ENCODE measurements around the gene TMEM88.

GRCh38 chr17:7853691-7854038 is 1.2 kb upstream of the TMEM88 start:
- TF ChIP-seq CREB1 (IDR thresholded peaks at IDR 0.05) (no peak), CTCF (IDR thresholded peaks at IDR 0.05; ENCODE audit: control extremely low read depth in 1 of 3, insufficient read depth in 1 of 3, low read depth in 1 of 3, low read length in 3 of 3) (no peak), JUN (IDR thresholded peaks at IDR 0.05; ENCODE audit: low read depth, low read length) (no peak), ZNF274 (IDR thresholded peaks at IDR 0.05; ENCODE audit: borderline replicate concordance, extremely low read depth, low read length) (no peak), RNF2 (IDR thresholded peaks at IDR 0.05; ENCODE audit: borderline replicate concordance, low read depth, low read length, missing control alignments, poor library complexity, severe bottlenecking) (no peak), SUZ12 (IDR thresholded peaks at IDR 0.05; ENCODE audit: low read length) (no peak), YY1 (IDR thresholded peaks at IDR 0.05; ENCODE audit: low read depth, low read length) (no peak), EP300 (IDR thresholded peaks at IDR 0.05; ENCODE audit: borderline replicate concordance in 1 of 2, low read depth in 2 of 2, low read length in 2 of 2) (no peak), BACH1 (IDR thresholded peaks at IDR 0.05; ENCODE audit: low read length) (no peak), JUND (IDR thresholded peaks at IDR 0.05; ENCODE audit: low read length) (no peak), GTF2F1 (IDR thresholded peaks at IDR 0.05; ENCODE audit: borderline replicate concordance, low read depth, low read length) (no peak), POLR2A (IDR thresholded peaks at IDR 0.05; ENCODE audit: control extremely low read depth in 1 of 2, low read depth in 2 of 2, low read length in 2 of 2) (no peak), USF2 (IDR thresholded peaks at IDR 0.05; ENCODE audit: low read length) (no peak)
